GM20000 (cell line): ENCODE data around the gene FBXO24.

Experiments
- DNase-seq: peaks from one replicate; pipeline ENCODE4 v3.0.0; 2012; ENCODE audit warnings: low spot score
- CTCF ChIP-seq: IDR thresholded peaks from 2 replicates; pipeline ENCODE4 v1.5.1; 2012; ENCODE audit warnings: mild to moderate bottlenecking, control low read depth; ENCODE audit errors: extremely low read depth, missing control alignments

The FBXO24 gene

GRCh38 chr7:100572949-100573675 lies 13.0 kb upstream of the FBXO24 start:
- TF ChIP-seq CTCF, result no peak
- no peak for DNase-seq

GRCh38 chr7:100573691-100574361 lies 12.3 kb upstream of the FBXO24 start, which contains the start of gene SAP25:
SAP25 (minus strand) TSS chr7:100573900; CDS start chr7:100573742, 158 bp downstream.
- no peak for TF ChIP-seq CTCF
- DNase-seq, result no peak

GRCh38 chr7:100574362-100575205 lies 11.5 kb upstream of the FBXO24 start:
- no peak for TF ChIP-seq CTCF
- no peak for DNase-seq

GRCh38 chr7:100575206-100575631 lies 10.9 kb upstream of the FBXO24 start:
- DNase-seq, result no peak
- no peak for TF ChIP-seq CTCF

- no peak for DNase-seq
- no peak for TF ChIP-seq CTCF
Observed at GRCh38 chr7:100575746-100576383, 10.3 kb upstream of the FBXO24 start.

GRCh38 chr7:100576384-100576993 lies 9.6 kb upstream of the FBXO24 start:
- TF ChIP-seq CTCF, result no peak
- no peak for DNase-seq
